PC-9 (cell line): ENCODE data around the gene DLG3. TPM values are rescaled to one million over a fixed set of nuclear protein-coding genes. Genes with fewer than 3 reads are reported as not detected.

Source experiments
- BruUV-seq: library from RNA; stranded (reverse); fragments of 400-500 nt; replicated peaks from 2 replicates; lab custom pipeline; 2021; lab: Mats Ljungman, UMichigan
- CTCF ChIA-PET: fragments of 300-600 bp; sonication (Branson Sonifier 250); formaldehyde crosslinking; loops from one replicate; lab custom pipeline; 2022; ENCODE audit warnings: antibody characterized with exemption; lab: Charles Lee
- POLR2A ChIA-PET: fragments of 300-600 bp; sonication (Branson Sonifier 250); formaldehyde crosslinking; loops from one replicate; lab custom pipeline; 2022; ENCODE audit warnings: antibody characterized with exemption; ENCODE audit not compliant: unreplicated experiment; lab: Charles Lee
- DNase-seq, 2 experiments: peaks; one replicate each; pipeline versions ENCODE4 v3.0.0 to v3.0.0-alpha.2; 2015 to 2022; ENCODE audit warnings: mixed read lengths in 1 of 2
- H2AFZ ChIP-seq: fragments of 200-600 bp; sonication (generic); 2 replicates; pipeline ENCODE4 v1.8.1; 2017; ENCODE audit warnings: antibody characterized with exemption
- H3F3A ChIP-seq: fragments of 200-600 bp; sonication (generic); 2 replicates; pipeline ENCODE4 v1.8.1; 2017; ENCODE audit warnings: antibody characterized with exemption, mild to moderate bottlenecking, low read depth; ENCODE audit not compliant: insufficient read depth
- H3K27ac ChIP-seq: fragments of 200-600 bp; sonication (generic); 2 replicates; pipeline ENCODE4 v1.6.1; 2016; ENCODE audit warnings: mixed run types
- H3K27me3 ChIP-seq: fragments of 200-600 bp; sonication (generic); 2 replicates; pipeline ENCODE4 v1.6.1; 2016; ENCODE audit warnings: low read depth, mixed run types; ENCODE audit not compliant: insufficient read depth
- H3K36me3 ChIP-seq: fragments of 200-600 bp; sonication (generic); 2 replicates; pipeline ENCODE4 v1.6.1; 2016; ENCODE audit warnings: low read depth, mixed run types
- H3K4me1 ChIP-seq: fragments of 200-600 bp; sonication (generic); replicated peaks from 2 replicates; pipeline ENCODE4 v1.6.1; 2016; ENCODE audit warnings: mixed run types; ENCODE audit not compliant: insufficient read depth
- H3K4me2 ChIP-seq: fragments of 200-600 bp; sonication (generic); 2 replicates; pipeline ENCODE4 v1.6.1; 2017; ENCODE audit warnings: mixed run types
- H3K4me3 ChIP-seq: fragments of 200-600 bp; sonication (generic); 2 replicates; pipeline ENCODE4 v1.6.1; 2016; ENCODE audit warnings: mixed run types
- H3K79me2 ChIP-seq: fragments of 200-600 bp; sonication (generic); 2 replicates; pipeline ENCODE4 v1.6.1; 2017; ENCODE audit warnings: low read depth, mixed run types
- H3K9me2 ChIP-seq: fragments of 200-600 bp; sonication (generic); 2 replicates; pipeline ENCODE4 v1.8.1; 2017; ENCODE audit warnings: mild to moderate bottlenecking; ENCODE audit not compliant: insufficient read depth
- H3K9me3 ChIP-seq: fragments of 200-600 bp; sonication (generic); 2 replicates; pipeline ENCODE4 v1.8.1; 2016; ENCODE audit warnings: low read depth; ENCODE audit not compliant: insufficient read depth
- H4K20me1 ChIP-seq: fragments of 200-600 bp; sonication (generic); 2 replicates; pipeline ENCODE4 v1.8.1; 2017; ENCODE audit not compliant: insufficient read depth
- EZH2 ChIP-seq: fragments of 200-600 bp; sonication (generic); IDR thresholded peaks from 2 replicates; pipeline ENCODE4 v1.8.0; 2017; ENCODE audit warnings: antibody characterized with exemption, low read depth
- intact Hi-C: fragments of 100-400 bp; cut with micrococcal nuclease; formaldehyde crosslinking; loops from one replicate; pipeline ENCODE4 v1.10.0; 2022; ENCODE audit not compliant: unreplicated experiment
- total RNA-seq: library from RNA; stranded (reverse); gene quantifications from 2 replicates; pipeline ENCODE4 v1.2.3, GENCODE V29; 2021
- TF ChIP-seq, protein P1 (sequence below): fragments of 200-600 bp; sonication (generic); conservative IDR thresholded peaks from 2 replicates; pipeline ENCODE4 v1.6.1; 2017; ENCODE audit warnings: mixed run types, antibody characterized with exemption, mild to moderate bottlenecking, moderate library complexity

Gene DLG3
- total RNA-seq, 1 experiment from 2014 or later: 61.1 TPM

DNA sequence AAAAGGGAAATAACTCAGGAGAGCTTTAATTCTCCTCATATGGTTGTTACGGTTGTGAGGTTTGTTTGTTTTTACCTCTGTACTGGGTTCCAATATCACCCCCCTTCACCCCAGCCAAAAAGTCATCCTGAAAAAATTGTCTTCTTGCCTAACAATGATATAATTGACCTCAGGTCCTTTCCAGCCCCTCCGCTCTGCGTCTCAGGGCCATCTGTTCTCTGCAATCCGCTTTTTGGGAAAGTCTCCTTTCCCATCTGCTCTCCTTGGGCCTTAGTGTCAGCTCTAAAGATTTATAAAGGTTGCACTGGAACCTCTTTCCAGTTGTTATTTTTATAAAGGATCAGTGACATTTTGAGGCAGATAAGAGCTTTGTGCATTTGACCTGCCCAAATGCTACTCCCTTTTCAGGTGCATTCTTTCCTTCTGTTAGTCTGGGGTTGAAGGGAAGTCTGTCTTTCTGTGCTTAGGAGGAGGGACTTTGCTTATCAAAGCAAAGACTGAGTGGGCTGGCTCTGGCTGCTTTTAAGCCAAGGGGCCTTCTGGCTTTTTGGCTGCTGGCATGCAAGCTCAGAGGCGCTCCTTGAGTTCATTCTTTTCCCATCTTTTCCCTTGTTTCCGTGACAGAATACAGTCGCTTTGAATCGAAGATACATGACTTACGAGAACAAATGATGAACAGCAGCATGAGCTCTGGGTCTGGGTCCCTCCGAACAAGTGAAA is 34.1 kb downstream of the DLG3 start:
- H3F3A ChIP-seq: peaks cover 35% of the 10 kb centered on the region; the same call in 1 of the 2 replicates
- no TSS peak for BruUV-seq
- peak overlapping the region; percentile 70 for H3K4me2 ChIP-seq
- no peak overlapping the region for H3K4me3 ChIP-seq
- no peak for DNase-seq
- no peaks in the 10 kb centered on the region for H3K27me3 ChIP-seq
- H3K79me2 ChIP-seq: peaks cover 63% of the 10 kb centered on the region
- peaks cover 7% of the 10 kb centered on the region; the same call in 1 of the 2 replicates for H4K20me1 ChIP-seq
- peaks cover 56% of the 10 kb centered on the region for H3K4me1 ChIP-seq
- H2AFZ ChIP-seq: no peak overlapping the region
- TF ChIP-seq, protein P1, sequence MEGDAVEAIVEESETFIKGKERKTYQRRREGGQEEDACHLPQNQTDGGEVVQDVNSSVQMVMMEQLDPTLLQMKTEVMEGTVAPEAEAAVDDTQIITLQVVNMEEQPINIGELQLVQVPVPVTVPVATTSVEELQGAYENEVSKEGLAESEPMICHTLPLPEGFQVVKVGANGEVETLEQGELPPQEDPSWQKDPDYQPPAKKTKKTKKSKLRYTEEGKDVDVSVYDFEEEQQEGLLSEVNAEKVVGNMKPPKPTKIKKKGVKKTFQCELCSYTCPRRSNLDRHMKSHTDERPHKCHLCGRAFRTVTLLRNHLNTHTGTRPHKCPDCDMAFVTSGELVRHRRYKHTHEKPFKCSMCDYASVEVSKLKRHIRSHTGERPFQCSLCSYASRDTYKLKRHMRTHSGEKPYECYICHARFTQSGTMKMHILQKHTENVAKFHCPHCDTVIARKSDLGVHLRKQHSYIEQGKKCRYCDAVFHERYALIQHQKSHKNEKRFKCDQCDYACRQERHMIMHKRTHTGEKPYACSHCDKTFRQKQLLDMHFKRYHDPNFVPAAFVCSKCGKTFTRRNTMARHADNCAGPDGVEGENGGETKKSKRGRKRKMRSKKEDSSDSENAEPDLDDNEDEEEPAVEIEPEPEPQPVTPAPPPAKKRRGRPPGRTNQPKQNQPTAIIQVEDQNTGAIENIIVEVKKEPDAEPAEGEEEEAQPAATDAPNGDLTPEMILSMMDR: no peak
- TF ChIP-seq EZH2: no peak
- ChIA-PET POLR2A (interaction anchor here (0.7 kb wide), 1 partner anchor 1255 kb away, joined by 4 read pairs; no protein-coding TSS in a partner anchor), CTCF (no interaction called here)
- H3K9me3 ChIP-seq: no peaks in the 10 kb centered on the region
- H3K27ac ChIP-seq: peak overlapping the region; percentile 76
- intact Hi-C loops: no loop called here
- H3K36me3 ChIP-seq: no peaks in the 10 kb centered on the region
- no peaks in the 10 kb centered on the region for H3K9me2 ChIP-seq

GRCh38 chrX:70479247-70479921 is 34.7 kb downstream of the DLG3 start:
- Histone ChIP-seq H3K27me3 (no peaks in the 10 kb centered on the region), H3K27ac (peak overlapping the region; percentile 76), H3K9me2 (no peaks in the 10 kb centered on the region), H2AFZ (no peak overlapping the region), H3K36me3 (no peaks in the 10 kb centered on the region), H3K4me3 (no peak overlapping the region), H3K4me1 (peaks cover 56% of the 10 kb centered on the region), H3K9me3 (no peaks in the 10 kb centered on the region), H4K20me1 (peaks cover 7% of the 10 kb centered on the region; the same call in 1 of the 2 replicates), H3K4me2 (peak overlapping the region; percentile 70), H3F3A (peaks cover 35% of the 10 kb centered on the region; the same call in 1 of the 2 replicates), H3K79me2 (peaks cover 60% of the 10 kb centered on the region)
- DNase-seq: peak in 1 of 2 experiments; percentile 82
- BruUV-seq: no TSS peak
- TF ChIP-seq, protein P1: no peak
- TF ChIP-seq EZH2: no peak
- ChIA-PET POLR2A (interaction anchor here (0.7 kb wide), 1 partner anchor 1255 kb away, joined by 4 read pairs; no protein-coding TSS in a partner anchor), CTCF (no interaction called here)
- intact Hi-C loops: no loop called here

DNA sequence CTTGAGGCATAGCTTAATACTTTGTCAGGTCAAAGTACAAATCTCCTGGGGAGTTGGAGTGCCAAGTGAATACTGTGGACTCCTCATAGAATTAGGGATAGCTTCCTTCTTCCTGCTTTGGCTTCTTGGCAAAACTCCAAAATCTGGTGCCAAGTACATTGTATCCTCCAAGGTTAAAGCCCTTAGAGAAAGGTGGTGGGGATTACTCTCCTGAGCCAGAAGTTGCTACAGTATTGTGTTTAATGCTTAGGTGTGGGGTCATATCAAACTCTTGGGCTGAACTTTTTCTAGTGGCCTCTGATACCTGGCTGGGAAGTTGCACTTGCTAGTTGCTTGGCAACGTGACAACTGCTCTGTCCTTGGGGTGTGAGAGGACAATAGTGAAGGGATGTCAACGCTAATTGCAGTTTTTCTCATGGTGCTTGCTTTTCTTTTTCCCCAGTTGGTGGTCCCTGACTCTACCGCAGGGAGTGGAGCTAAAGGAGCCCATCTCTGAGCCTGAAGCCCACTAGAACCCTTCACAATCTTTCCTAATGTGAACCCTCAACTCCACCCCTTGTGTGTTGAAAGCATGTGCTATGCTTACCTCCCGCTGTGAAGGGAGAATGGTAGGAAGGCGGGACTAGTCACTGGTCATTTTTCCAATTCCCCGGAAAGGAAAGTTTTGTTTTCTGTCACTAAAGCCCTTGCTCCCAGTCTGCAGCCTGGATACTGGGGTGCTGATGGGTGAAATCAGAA is 35.5 kb downstream of the DLG3 start:
- peaks cover 53% of the 10 kb centered on the region for H3K79me2 ChIP-seq
- H3K36me3 ChIP-seq: no peaks in the 10 kb centered on the region
- peak; percentile 18 to 56 for DNase-seq
- intact Hi-C loops: no loop called here
- H3K27ac ChIP-seq: peak overlapping the region; percentile 76
- peaks cover 35% of the 10 kb centered on the region; the same call in 1 of the 2 replicates for H3F3A ChIP-seq
- H2AFZ ChIP-seq: no peak overlapping the region
- H3K4me1 ChIP-seq: peaks cover 54% of the 10 kb centered on the region
- no peak overlapping the region for H3K4me3 ChIP-seq
- peaks cover 10% of the 10 kb centered on the region; the same call in 1 of the 2 replicates for H4K20me1 ChIP-seq
- POLR2A ChIA-PET: no interaction called here
- H3K27me3 ChIP-seq: no peaks in the 10 kb centered on the region
- H3K4me2 ChIP-seq: peak overlapping the region; percentile 70
- H3K9me3 ChIP-seq: no peaks in the 10 kb centered on the region
- H3K9me2 ChIP-seq: no peaks in the 10 kb centered on the region
- no peak for TF ChIP-seq EZH2
- TF ChIP-seq, protein P1: no peak
- CTCF ChIA-PET: interaction anchor here (0.6 kb wide), 1 partner anchor 206 kb away, joined by 5 read pairs; no protein-coding TSS in a partner anchor
- no TSS peak for BruUV-seq
